Transverse colon (tissue), 4 donors: ENCODE measurements around the gene PPARA. TPM values are rescaled to one million over a fixed set of nuclear protein-coding genes. Genes with fewer than 3 reads are reported as not detected.

Source experiments
- DNase-seq: peaks from one replicate; pipeline ENCODE4 v3.0.0-alpha.2; 2019
- H3K27ac ChIP-seq, 4 donors: fragments of 200-600 bp; sonication (generic); 2 replicates each; pipeline ENCODE4 v1.5.1; 2016 to 2018; ENCODE audit warnings: inconsistent platforms in 4 of 4
- H3K27me3 ChIP-seq: fragments of 200-600 bp; sonication (generic); 2 replicates; pipeline ENCODE4 v1.5.1; 2017; ENCODE audit warnings: inconsistent platforms
- H3K36me3 ChIP-seq, 4 donors: fragments of 200-600 bp; sonication (generic); 2 replicates each; pipeline ENCODE4 v1.5.1; 2017 to 2019; ENCODE audit warnings: inconsistent platforms in 4 of 4
- H3K4me1 ChIP-seq, 4 donors: fragments of 200-600 bp; sonication (generic); 2 replicates each; pipeline ENCODE4 v1.5.1; 2017 to 2020; ENCODE audit warnings: inconsistent platforms in 4 of 4
- H3K4me3 ChIP-seq, 4 donors: fragments of 200-600 bp; sonication (generic); 1 replicate in 1 of 4; 2 replicates in 3 of 4; pipeline versions ENCODE4 v1.5.1 to v1.6.1; 2017 to 2019; ENCODE audit warnings: inconsistent platforms in 4 of 4
- H3K9me3 ChIP-seq, 2 donors: fragments of 200-600 bp; sonication (generic); 2 replicates each; pipeline ENCODE4 v1.5.1; 2017 to 2019; ENCODE audit warnings: inconsistent platforms in 2 of 2
- CTCF ChIP-seq, 5 experiments: fragments of 200-600 bp in 3 of 5; fragments of 450-650 bp in 2 of 5; sonication (generic) in 3 of 5; IDR thresholded peaks; 1 replicate in 2 of 5; 2 replicates in 3 of 5; pipeline ENCODE4 v1.5.1; 2016 to 2017; ENCODE audit warnings: antibody characterized with exemption in 5 of 5, inconsistent platforms in 3 of 5, mild to moderate bottlenecking in 2 of 5, moderate library complexity in 1 of 5
- EP300 ChIP-seq: sonication (generic); formaldehyde crosslinking; IDR thresholded peaks from one replicate; pipeline ENCODE4 v1.6.1; 2017; ENCODE audit warnings: antibody characterized with exemption, low read depth
- POLR2A ChIP-seq: fragments of 450-650 bp; IDR thresholded peaks from one replicate; pipeline ENCODE4 v1.6.1; 2016; ENCODE audit warnings: antibody characterized with exemption, mild to moderate bottlenecking, moderate library complexity
- POLR2AphosphoS5 ChIP-seq, 3 donors: sonication (generic); formaldehyde crosslinking; IDR thresholded peaks; one replicate each; pipeline ENCODE4 v1.6.1; 2016; ENCODE audit warnings: antibody characterized with exemption in 3 of 3
- WGBS, 2 donors: methylation state at CpG; one replicate each; pipeline ENCODE4 v1.1.5; 2018; ENCODE audit warnings: low coverage in 1 of 2; 5-methylcytosine and 5-hydroxymethylcytosine counted together
- in situ Hi-C, 4 donors: fragments of 200-750 bp; cut with MboI; loops; one replicate each; pipeline versions ENCODE4 v1.15.0 to v1.15.1; 2017; ENCODE audit warnings: low sequenced_read_pairs in 3 of 4, low pct_ligation_motif_present in 1 of 4, low pct_unique_long_range_greater_than_20kb in 1 of 4
- intact Hi-C: fragments of 100-400 bp; cut with DNase I; formaldehyde crosslinking; loops from one replicate; pipeline ENCODE4 v1.15.1; 2023; ENCODE audit warnings: low total_unique reads
- total RNA-seq, 4 donors: library from RNA; depleted of rRNA; stranded (reverse); fragments of >200 nt; gene quantifications; one replicate each; pipeline ENCODE4 v1.1.0, GENCODE V29; 2016

The PPARA gene
- total RNA-seq, 4 donors from 2014 or later, result 52.0 to 88.1 (median 74.7) TPM

GRCh38 chr22:46169628-46170027, 19.3 kb downstream of the PPARA start:
- intact Hi-C loops, result loop anchor here (10.0 kb wide), 1 partner anchor 45 kb away; no protein-coding TSS in a partner anchor
- 68% methylated on average over 1 of the region's 1 CpG; no CpG with 5 or more reads in 1 of the 2 donors for WGBS, 2 donors
- no peaks in the 10 kb centered on the region for H3K27me3 ChIP-seq
- H3K36me3 ChIP-seq, result no peaks in the 10 kb centered on the region
- H3K4me3 ChIP-seq, result no peak overlapping the region
- peaks cover 8 to 38% (median 29%) of the 10 kb centered on the region in 4 donors for H3K4me1 ChIP-seq
- in situ Hi-C loops, result no loop called here
- H3K27ac ChIP-seq, result peak overlapping the region in 3 of 4 donors; percentile 79 to 83 (median 81)
- DNase-seq, result no peak
- H3K9me3 ChIP-seq, result no peaks in the 10 kb centered on the region
- TF ChIP-seq EP300 (no peak), CTCF (IDR thresholded peaks at IDR 0.05) (no peak), POLR2AphosphoS5 (IDR thresholded peaks at IDR 0.05) (no peak), POLR2A (no peak)

GRCh38 chr22:46171940-46172339, 21.6 kb downstream of the PPARA start:
- Histone ChIP-seq H3K4me1 (peaks cover 8 to 38% (median 29%) of the 10 kb centered on the region in 4 donors), H3K36me3 (peaks cover 0 to 6% (median 1%) of the 10 kb centered on the region in 4 donors), H3K27me3 (no peaks in the 10 kb centered on the region), H3K4me3 (no peak overlapping the region), H3K9me3 (no peaks in the 10 kb centered on the region), H3K27ac (peak overlapping the region; percentile 79 to 83 (median 82))
- WGBS, 2 donors, result 49 to 52% methylated on average over 6 to 8 of the region's 8 CpGs
- intact Hi-C loops (no loop called here), in situ Hi-C loops (no loop called here)
- TF ChIP-seq POLR2AphosphoS5 (IDR thresholded peaks at IDR 0.05) (no peak), EP300 (no peak), POLR2A (no peak), CTCF (IDR thresholded peaks at IDR 0.05) (no peak)
- peak; percentile 78 for DNase-seq

- Histone ChIP-seq H3K9me3 (no peaks in the 10 kb centered on the region), H3K36me3 (peaks cover 0 to 9% (median 3%) of the 10 kb centered on the region in 4 donors), H3K27me3 (no peaks in the 10 kb centered on the region), H3K4me3 (no peak overlapping the region), H3K27ac (peak overlapping the region; percentile 79 to 83 (median 82)), H3K4me1 (peaks cover 8 to 38% (median 29%) of the 10 kb centered on the region in 4 donors)
- no peak for DNase-seq
- intact Hi-C loops, result no loop called here
- TF ChIP-seq POLR2AphosphoS5 (IDR thresholded peaks at IDR 0.05) (no peak), POLR2A (no peak), EP300 (no peak)
- WGBS, 2 donors, result 70 to 96% methylated on average over 4 to 11 of the region's 11 CpGs
- in situ Hi-C loops, result no loop called here
Measured at GRCh38 chr22:46172522-46173110, 22.3 kb downstream of the PPARA start.

- H3K36me3 ChIP-seq, result peaks cover 0 to 14% (median 4%) of the 10 kb centered on the region in 4 donors
- peaks cover 8 to 38% (median 27%) of the 10 kb centered on the region in 4 donors for H3K4me1 ChIP-seq
- intact Hi-C loops (no loop called here), in situ Hi-C loops (no loop called here)
- H3K27me3 ChIP-seq, result no peaks in the 10 kb centered on the region
- no peak overlapping the region for H3K4me3 ChIP-seq
- no peaks in the 10 kb centered on the region for H3K9me3 ChIP-seq
- H3K27ac ChIP-seq, result peak overlapping the region in 3 of 4 donors; percentile 23 to 82 (median 79)
- no peak for TF ChIP-seq POLR2A
- TF ChIP-seq POLR2AphosphoS5 (IDR thresholded peaks at IDR 0.05), result no peak
- no peak for TF ChIP-seq CTCF (IDR thresholded peaks at IDR 0.05)
- no peak for TF ChIP-seq EP300
- DNase-seq, result no peak
- 25 to 53% methylated on average over 2 to 3 of the region's 3 CpGs for WGBS, 2 donors
Measured at GRCh38 chr22:46173152-46173551, 22.8 kb downstream of the PPARA start.
